ENCODE data around the gene PTGES.

The PTGES gene

DNA sequence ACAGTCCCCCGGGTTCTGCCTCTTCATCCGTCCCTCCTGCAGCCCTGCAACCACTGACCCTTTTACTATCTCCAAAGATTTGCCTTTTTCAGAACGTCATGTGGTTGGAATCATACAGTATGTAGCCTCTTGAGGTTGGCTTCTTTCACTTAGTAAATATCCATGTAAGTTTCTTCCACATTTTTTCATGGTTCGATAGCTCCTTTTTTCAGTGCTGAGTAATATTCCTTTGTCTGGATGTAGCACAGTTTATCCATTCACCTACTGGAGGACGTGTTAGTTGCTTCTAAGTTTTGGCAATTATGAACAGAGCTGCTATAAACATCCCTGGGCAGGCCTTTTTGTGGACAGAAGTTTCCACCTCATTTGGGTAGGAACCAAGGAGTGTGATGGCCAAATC, 60.3 kb downstream of the PTGES start:
- no peak for DNase-seq (ENCODE audit: low read depth in 2 of 2)
